Renal cortex interstitium (tissue), 11 donors: Measurements from ENCODE around the gene ATCAY. TPM values are rescaled to one million over a fixed set of nuclear protein-coding genes. Genes with fewer than 3 reads are reported as not detected.
A peak's percentile ranks its signal among the peaks of the same experiment; 100 is the strongest.
"Not testable (repeated sequence)": the region's sequence is repeated elsewhere in the genome, so short reads cannot be mapped to it uniquely, and the experiment has no call there.

Experiments used
- DNase-seq, 11 donors: peaks; one replicate each; pipeline ENCODE4 v3.0.0-alpha.2; 2013; ENCODE audit warnings: low read depth in 9 of 11, low spot score in 4 of 11; ENCODE audit errors: extremely low read depth in 1 of 11
- polyA plus RNA-seq, 3 donors: library from polyadenylated mRNA; unstranded; fragments of 120-200 nt; gene quantifications; one replicate each; pipeline ENCODE4 v1.2.1, GENCODE V29; 2013; ENCODE audit not compliant: insufficient read length in 3 of 3

ATCAY gene
- polyA plus RNA-seq, 3 donors, result 0.33 to 0.51 (median 0.39) TPM

GRCh38 chr19:3963458-3964255 is 83.2 kb downstream of the ATCAY start:
- DNase-seq, result no peak

GRCh38 chr19:3964256-3965194 is 84.0 kb downstream of the ATCAY start:
- DNase-seq, result no peak

GRCh38 chr19:3966051-3967017 is 85.8 kb downstream of the ATCAY start:
- no peak for DNase-seq

GRCh38 chr19:3967983-3968382 is 87.5 kb downstream of the ATCAY start:
- DNase-seq, result not testable (repeated sequence)

GRCh38 chr19:3968556-3969434 is 88.3 kb downstream of the ATCAY start:
- DNase-seq, result peak in 9 of 11 donors; percentile 69 to 95 (median 85)

GRCh38 chr19:3969435-3970312 is 89.2 kb downstream of the ATCAY start:
- no peak for DNase-seq

GRCh38 chr19:3970313-3970807 is 89.9 kb downstream of the ATCAY start:
- no peak for DNase-seq

- peak; percentile 84 to 98 (median 96) for DNase-seq
Observed at GRCh38 chr19:3970808-3971598, 90.5 kb downstream of the ATCAY start, which contains the start of gene DAPK3. Gene DAPK3 (minus strand): TSS chr19:3971099. CDS start chr19:3969735, 1,364 bp downstream.

- no peak for DNase-seq
Observed at GRCh38 chr19:3975144-3975543, 94.7 kb downstream of the ATCAY start.

- no peak for DNase-seq
Observed at GRCh38 chr19:3975637-3976087, 95.2 kb downstream of the ATCAY start.

GRCh38 chr19:3976495-3977241 is 96.2 kb downstream of the ATCAY start:
- no peak for DNase-seq
